K562 (cell line): ENCODE data around the gene GDAP1L1. TPM values are rescaled to one million over a fixed set of nuclear protein-coding genes. Genes with fewer than 3 reads are reported as not detected.
A peak's percentile ranks its signal among the peaks of the same experiment; 100 is the strongest.

Experiments used
- ATAC-seq: fragments of 200-7000 bp; cut with Tn5 transposase; 3 replicates; pipeline ENCODE4 v1.9.1; 2020; ENCODE audit warnings: moderate library complexity
- BruUV-seq: library from RNA; stranded (reverse); fragments of 400-500 nt; replicated peaks from 2 replicates; lab custom pipeline; 2021; lab: Mats Ljungman, UMichigan
- CTCF ChIA-PET: fragments of 300-600 bp; formaldehyde crosslinking; extraction: SDS; loops from one replicate; lab custom pipeline; 2021; ENCODE audit warnings: low intra/inter-chr PET ratio; lab: Yijun Ruan, JAX
- POLR2A ChIA-PET: fragments of 300-600, 350-650 bp; sonication (Branson Sonifier 250); formaldehyde crosslinking; extraction: SDS; loops from one replicate; lab custom pipeline; 2021; ENCODE audit warnings: antibody characterized with exemption, inconsistent platforms; lab: Yijun Ruan, JAX
- DNase-seq, 4 experiments: peaks; one replicate each; pipeline versions ENCODE4 v3.0.0 to v3.0.0-alpha.2; 2011 to 2018; ENCODE audit warnings: low spot score in 3 of 4, mixed read lengths in 3 of 4; ENCODE audit errors: extremely low read depth in 1 of 4
- FAIRE-seq: peaks from 2 replicates; lab custom pipeline; 2011; peaks lifted over from hg19 to GRCh38; lab: Jason Lieb, UNC
- H2AFZ ChIP-seq: 2 replicates; pipeline ENCODE4 v1.6.0; 2011; ENCODE audit warnings: low read depth, low read length, control low read depth, inconsistent platforms
- H3K27ac ChIP-seq: fragments of 200-600 bp; 3 replicates; pipeline ENCODE4 v1.8.0; 2011; ENCODE audit warnings: low read depth, mild to moderate bottlenecking, control low read depth, inconsistent platforms, low read length, moderate library complexity, mixed read lengths; ENCODE audit errors: extremely low read depth
- H3K27me3 ChIP-seq, 2 experiments: fragments of 300-600 bp in 1 of 2; 2 replicates in 1 of 2; 3 replicates in 1 of 2; pipeline versions ENCODE4 v1.6.0 to v1.8.0; 2011; ENCODE audit warnings: inconsistent platforms in 2 of 2, low read length in 2 of 2, mild to moderate bottlenecking in 1 of 2, mixed read lengths in 1 of 2, moderate library complexity in 1 of 2; ENCODE audit not compliant: control insufficient read depth in 2 of 2, insufficient read depth in 2 of 2
- H3K36me3 ChIP-seq: fragments of 300-600 bp; 3 replicates; pipeline ENCODE4 v1.8.0; 2011; ENCODE audit warnings: mild to moderate bottlenecking, low read length, inconsistent platforms; ENCODE audit not compliant: control insufficient read depth, insufficient read depth
- H3K4me1 ChIP-seq, 2 experiments: fragments of 200-600 bp in 1 of 2; replicated peaks in 1 of 2; 2 replicates in 1 of 2; 3 replicates in 1 of 2; pipeline versions ENCODE4 v1.5.1 to v1.8.0; 2011; ENCODE audit warnings: inconsistent platforms in 2 of 2, low read length in 2 of 2, mild to moderate bottlenecking in 1 of 2, mixed read lengths in 1 of 2, moderate library complexity in 1 of 2; ENCODE audit not compliant: control insufficient read depth in 2 of 2, insufficient read depth in 2 of 2
- H3K4me2 ChIP-seq: 2 replicates; pipeline ENCODE4 v1.6.1; 2011; ENCODE audit warnings: low read length, control low read depth, inconsistent platforms, mixed read lengths; ENCODE audit not compliant: insufficient read depth
- H3K4me3 ChIP-seq: fragments of 200-600 bp; sonication (generic), shearing (Covaris generic); 2 replicates; pipeline ENCODE4 v1.5.1; 2016; ENCODE audit warnings: control low read depth, inconsistent platforms
- H3K79me2 ChIP-seq: fragments of 200-600 bp; 3 replicates; pipeline ENCODE4 v1.8.0; 2011; ENCODE audit warnings: low read length, inconsistent platforms; ENCODE audit not compliant: control insufficient read depth, insufficient read depth
- H3K9ac ChIP-seq, 2 experiments: 2 replicates each; pipeline versions ENCODE4 v1.6.0 to v1.6.1; 2011; ENCODE audit warnings: low read depth in 2 of 2, low read length in 2 of 2, control low read depth in 1 of 2, inconsistent platforms in 1 of 2, mild to moderate bottlenecking in 1 of 2, mixed read lengths in 1 of 2; ENCODE audit not compliant: insufficient read depth in 1 of 2
- H3K9me1 ChIP-seq: one replicate; pipeline ENCODE4 v1.6.0; 2011; ENCODE audit warnings: inconsistent platforms, mild to moderate bottlenecking, low read length, moderate library complexity; ENCODE audit not compliant: control insufficient read depth, insufficient read depth
- H3K9me3 ChIP-seq: replicated peaks from 2 replicates; pipeline ENCODE4 v1.5.1; 2011; ENCODE audit warnings: low read depth, low read length, inconsistent platforms; ENCODE audit not compliant: control insufficient read depth, insufficient read depth
- H4K20me1 ChIP-seq: replicated peaks from 2 replicates; pipeline ENCODE4 v1.6.1; 2011; ENCODE audit warnings: low read length, inconsistent platforms, mixed read lengths; ENCODE audit not compliant: control insufficient read depth, insufficient read depth
- ZNF57 ChIP-seq: fragments of 450-650 bp; formaldehyde crosslinking; IDR thresholded peaks from 2 replicates; pipeline ENCODE4 v1.4.0; 2020; ENCODE audit warnings: mild to moderate bottlenecking, moderate library complexity
- WGBS: fragments of 100-300 bp; shearing (Covaris generic); methylation state at CpG from one replicate; pipeline ENCODE4 v1.1.6; 2016; ENCODE audit warnings: low coverage, mixed read lengths; ENCODE audit not compliant: insufficient coverage; ENCODE audit errors: missing lambda C conversion rate; 5-methylcytosine and 5-hydroxymethylcytosine counted together
- in situ Hi-C: fragments of 300-500 bp; cut with MboI; formaldehyde crosslinking; loops from 4 replicates; pipeline ENCODE4 v1.15.0; 2018; ENCODE audit warnings: inconsistent platforms, mixed read lengths
- intact Hi-C: fragments of 100-400 bp; cut with micrococcal nuclease; formaldehyde crosslinking; loops from 2 replicates; pipeline ENCODE4 v1.14.2; 2022
- polyA plus RNA-seq, 8 experiments: library from polyadenylated mRNA; depleted of rRNA in 4 of 8; stranded (reverse) in 5 of 8; unstranded in 3 of 8; fragments of >200 nt; fragmentation: Nextera tagmentation in 2 of 8; fragmentation: Illumina TruSeq in 1 of 8; extraction: Ambion mirVana in 2 of 8; extraction: Trizol in 1 of 8; gene quantifications; 2 replicates each; pipeline versions ENCODE4 v1.2.1 to v1.2.3, GENCODE V29; 2011 to 2014; ENCODE audit warnings: inconsistent platforms in 1 of 8, missing spikeins in 1 of 8
- total RNA-seq, 7 experiments: library from RNA; depleted of rRNA in 6 of 7; stranded (reverse); fragments of >200 nt in 6 of 7; fragmentation: Illumina TruSeq in 2 of 7; extraction: Trizol in 2 of 7; gene quantifications; 2 replicates each; pipeline versions ENCODE4 v1.2.1 to v1.2.3, GENCODE V29; 2011 to 2021; ENCODE audit warnings: low replicate concordance in 1 of 7
- TF ChIP-seq, protein P1 (sequence below): fragments of 200-800 bp; sonication (Bioruptor generic); IDR thresholded peaks from 2 replicates; pipeline ENCODE4 v1.6.1; 2017; ENCODE audit warnings: missing genetic modification characterization, missing compliant biosample characterization
- TF ChIP-seq, protein P2 (sequence below): sonication (generic); formaldehyde crosslinking; IDR thresholded peaks from 2 replicates; pipeline ENCODE4 v1.8.0; 2023; ENCODE audit warnings: mild to moderate bottlenecking, missing genetic modification reagents

GDAP1L1 gene
- total and polyA plus RNA-seq, 9 of the 15 experiments (the other 6 are each of a cell fraction or from before 2014, with no cell fraction given): 0.06 to 0.40 (median 0.19) TPM; not detected in 5

DNA sequence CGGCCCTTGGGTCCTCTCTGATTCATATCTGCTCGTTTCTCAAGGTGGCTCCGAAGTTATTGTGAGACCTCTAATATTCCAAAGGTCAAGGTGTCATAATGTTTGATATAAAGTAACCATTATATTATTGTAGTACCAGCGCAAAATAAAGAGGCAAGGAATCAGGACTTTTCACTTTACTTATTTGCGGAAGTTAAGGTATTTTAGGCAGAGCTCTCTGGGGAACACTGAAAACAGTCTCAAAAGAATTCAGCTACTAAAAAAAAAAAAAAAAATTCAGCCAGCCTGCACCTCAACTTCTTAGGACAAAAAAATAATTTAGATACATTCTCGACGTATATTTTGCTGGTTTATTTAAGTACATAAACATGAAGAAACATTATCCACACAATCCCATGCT lies 38.9 kb upstream of the GDAP1L1 start:
- peak overlapping the region in 1 of 2 experiments; percentile 82; a peak in 1 of 4 replicates for H3K9ac ChIP-seq
- 11% methylated on average over 6 of the region's 7 CpGs for WGBS
- ChIA-PET POLR2A (interaction anchor here (0.7 to 1.0 kb wide), 2 partner anchors 13 to 33 kb away, joined by 3 to 6 read pairs; no protein-coding TSS in a partner anchor), CTCF (no interaction called here)
- peaks cover 23 to 29% of the 10 kb centered on the region in 2 experiments for H3K4me1 ChIP-seq
- FAIRE-seq: no peak
- no peak for TF ChIP-seq ZNF57 (CRISPR knock-in tag)
- TF ChIP-seq, protein P1, sequence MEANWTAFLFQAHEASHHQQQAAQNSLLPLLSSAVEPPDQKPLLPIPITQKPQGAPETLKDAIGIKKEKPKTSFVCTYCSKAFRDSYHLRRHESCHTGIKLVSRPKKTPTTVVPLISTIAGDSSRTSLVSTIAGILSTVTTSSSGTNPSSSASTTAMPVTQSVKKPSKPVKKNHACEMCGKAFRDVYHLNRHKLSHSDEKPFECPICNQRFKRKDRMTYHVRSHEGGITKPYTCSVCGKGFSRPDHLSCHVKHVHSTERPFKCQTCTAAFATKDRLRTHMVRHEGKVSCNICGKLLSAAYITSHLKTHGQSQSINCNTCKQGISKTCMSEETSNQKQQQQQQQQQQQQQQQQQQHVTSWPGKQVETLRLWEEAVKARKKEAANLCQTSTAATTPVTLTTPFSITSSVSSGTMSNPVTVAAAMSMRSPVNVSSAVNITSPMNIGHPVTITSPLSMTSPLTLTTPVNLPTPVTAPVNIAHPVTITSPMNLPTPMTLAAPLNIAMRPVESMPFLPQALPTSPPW (CRISPR knock-in tag): peak; percentile 25; the same call in 1 of the 2 replicates
- TF ChIP-seq, protein P2, sequence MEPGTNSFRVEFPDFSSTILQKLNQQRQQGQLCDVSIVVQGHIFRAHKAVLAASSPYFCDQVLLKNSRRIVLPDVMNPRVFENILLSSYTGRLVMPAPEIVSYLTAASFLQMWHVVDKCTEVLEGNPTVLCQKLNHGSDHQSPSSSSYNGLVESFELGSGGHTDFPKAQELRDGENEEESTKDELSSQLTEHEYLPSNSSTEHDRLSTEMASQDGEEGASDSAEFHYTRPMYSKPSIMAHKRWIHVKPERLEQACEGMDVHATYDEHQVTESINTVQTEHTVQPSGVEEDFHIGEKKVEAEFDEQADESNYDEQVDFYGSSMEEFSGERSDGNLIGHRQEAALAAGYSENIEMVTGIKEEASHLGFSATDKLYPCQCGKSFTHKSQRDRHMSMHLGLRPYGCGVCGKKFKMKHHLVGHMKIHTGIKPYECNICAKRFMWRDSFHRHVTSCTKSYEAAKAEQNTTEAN (CRISPR knock-in tag): no peak
- H2AFZ ChIP-seq: no peak overlapping the region
- in situ Hi-C loops (no loop called here), intact Hi-C loops (no loop called here)
- no peaks in the 10 kb centered on the region for H3K27me3 ChIP-seq
- H3K4me3 ChIP-seq: peak overlapping the region; percentile 94
- no peaks in the 10 kb centered on the region for H3K9me3 ChIP-seq
- no TSS peak for BruUV-seq
- H4K20me1 ChIP-seq: 0 out of 2 replicates have a peak, but pooled peaks cover 4% of the 10 kb centered on the region
- H3K36me3 ChIP-seq: peaks cover 23% of the 10 kb centered on the region
- H3K9me1 ChIP-seq: no peaks in the 10 kb centered on the region
- no peak overlapping the region for H3K27ac ChIP-seq
- peaks cover 49% of the 10 kb centered on the region for H3K79me2 ChIP-seq
- DNase-seq: no peak
- H3K4me2 ChIP-seq: peak overlapping the region; percentile 93
- ATAC-seq: no peak
